ENCODE measurements around the gene RENBP. TPM values are rescaled to one million over a fixed set of nuclear protein-coding genes. Genes with fewer than 3 reads are reported as not detected.

Gene RENBP
- polyA plus RNA-seq, 3 donors = 2.7 to 125 (median 3.8) TPM

DNA sequence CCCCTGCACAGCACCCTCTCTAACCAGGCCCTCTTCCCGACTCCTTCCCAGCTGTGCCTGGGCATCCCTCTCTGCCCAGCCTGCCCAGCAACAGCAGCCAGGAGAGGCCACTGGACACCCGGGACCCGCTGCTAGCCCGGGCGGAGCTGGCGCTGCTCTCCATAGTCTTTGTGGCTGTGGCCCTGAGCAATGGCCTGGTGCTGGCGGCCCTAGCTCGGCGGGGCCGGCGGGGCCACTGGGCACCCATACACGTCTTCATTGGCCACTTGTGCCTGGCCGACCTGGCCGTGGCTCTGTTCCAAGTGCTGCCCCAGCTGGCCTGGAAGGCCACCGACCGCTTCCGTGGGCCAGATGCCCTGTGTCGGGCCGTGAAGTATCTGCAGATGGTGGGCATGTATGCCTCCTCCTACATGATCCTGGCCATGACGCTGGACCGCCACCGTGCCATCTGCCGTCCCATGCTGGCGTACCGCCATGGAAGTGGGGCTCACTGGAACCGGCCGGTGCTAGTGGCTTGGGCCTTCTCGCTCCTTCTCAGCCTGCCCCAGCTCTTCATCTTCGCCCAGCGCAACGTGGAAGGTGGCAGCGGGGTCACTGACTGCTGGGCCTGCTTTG lies 38.9 kb downstream of the RENBP start:
- no peak overlapping the region for H2AFZ ChIP-seq (ENCODE audit: insufficient read depth, low read depth, low read length, poor library complexity, severe bottlenecking)
- no peak overlapping the region for H3K4me3 ChIP-seq (replicated peaks in 1 of 3; ENCODE audit: low read depth in 2 of 3, low read length in 3 of 3)
- no peak overlapping the region for H3K4me2 ChIP-seq (replicated peaks; ENCODE audit: extremely low read depth, low read length, poor library complexity, severe bottlenecking)
- Mint-ChIP-seq H3K9me3 (peaks cover 0 to 8% (median 0%) of the 10 kb centered on the region in 7 donors), H3K4me1 (peaks cover 52% of the 10 kb centered on the region), H3K27me3 (ENCODE audit: low read depth in 3 of 3) (peaks cover 0 to 43% (median 3%) of the 10 kb centered on the region in 3 donors), H3K36me3 (peaks cover 5 to 24% of the 10 kb centered on the region in 2 donors), H3K4me3 (no peak overlapping the region), H3K27ac (peak overlapping the region in 1 of 7 donors; percentile 41)
- H3K36me3 ChIP-seq (replicated peaks in 1 of 2; ENCODE audit: control insufficient read depth in 1 of 2, insufficient read depth in 2 of 2, low read length in 2 of 2) = peaks cover 26 to 27% of the 10 kb centered on the region in 2 donors
- H3K27me3 ChIP-seq (ENCODE audit: control insufficient read depth in 2 of 2, insufficient read depth in 2 of 2, low read length in 2 of 2) = no peaks in the 10 kb centered on the region
- TF ChIP-seq, protein P1, sequence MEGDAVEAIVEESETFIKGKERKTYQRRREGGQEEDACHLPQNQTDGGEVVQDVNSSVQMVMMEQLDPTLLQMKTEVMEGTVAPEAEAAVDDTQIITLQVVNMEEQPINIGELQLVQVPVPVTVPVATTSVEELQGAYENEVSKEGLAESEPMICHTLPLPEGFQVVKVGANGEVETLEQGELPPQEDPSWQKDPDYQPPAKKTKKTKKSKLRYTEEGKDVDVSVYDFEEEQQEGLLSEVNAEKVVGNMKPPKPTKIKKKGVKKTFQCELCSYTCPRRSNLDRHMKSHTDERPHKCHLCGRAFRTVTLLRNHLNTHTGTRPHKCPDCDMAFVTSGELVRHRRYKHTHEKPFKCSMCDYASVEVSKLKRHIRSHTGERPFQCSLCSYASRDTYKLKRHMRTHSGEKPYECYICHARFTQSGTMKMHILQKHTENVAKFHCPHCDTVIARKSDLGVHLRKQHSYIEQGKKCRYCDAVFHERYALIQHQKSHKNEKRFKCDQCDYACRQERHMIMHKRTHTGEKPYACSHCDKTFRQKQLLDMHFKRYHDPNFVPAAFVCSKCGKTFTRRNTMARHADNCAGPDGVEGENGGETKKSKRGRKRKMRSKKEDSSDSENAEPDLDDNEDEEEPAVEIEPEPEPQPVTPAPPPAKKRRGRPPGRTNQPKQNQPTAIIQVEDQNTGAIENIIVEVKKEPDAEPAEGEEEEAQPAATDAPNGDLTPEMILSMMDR (IDR thresholded peaks at IDR 0.05) = no peak
- 80% methylated on average over 23 of the region's 32 CpGs for WGBS (ENCODE audit: insufficient coverage)
- no peak overlapping the region for H3K27ac ChIP-seq (ENCODE audit: low read depth in 1 of 2, low read length in 2 of 2)
- intact Hi-C loops (cut with micrococcal nuclease) = no loop called here
- peaks cover 46% of the 10 kb centered on the region for H4K20me1 ChIP-seq (ENCODE audit: insufficient read depth, low read length)
- H3K4me1 ChIP-seq (ENCODE audit: control insufficient read depth in 1 of 2, insufficient read depth in 2 of 2, low read length in 2 of 2) = peaks cover 47 to 51% of the 10 kb centered on the region in 2 donors
- no peaks in the 10 kb centered on the region for H3K79me2 ChIP-seq (ENCODE audit: insufficient read depth, low read length)
- DNase-seq = no peak
- no peaks in the 10 kb centered on the region for H3K9me3 ChIP-seq (replicated peaks in 1 of 2; ENCODE audit: control insufficient read depth in 1 of 2, insufficient read depth in 1 of 2, low read length in 2 of 2)
- H3K9ac ChIP-seq (ENCODE audit: insufficient read depth, low read length, poor library complexity, severe bottlenecking) = no peak overlapping the region

DNA sequence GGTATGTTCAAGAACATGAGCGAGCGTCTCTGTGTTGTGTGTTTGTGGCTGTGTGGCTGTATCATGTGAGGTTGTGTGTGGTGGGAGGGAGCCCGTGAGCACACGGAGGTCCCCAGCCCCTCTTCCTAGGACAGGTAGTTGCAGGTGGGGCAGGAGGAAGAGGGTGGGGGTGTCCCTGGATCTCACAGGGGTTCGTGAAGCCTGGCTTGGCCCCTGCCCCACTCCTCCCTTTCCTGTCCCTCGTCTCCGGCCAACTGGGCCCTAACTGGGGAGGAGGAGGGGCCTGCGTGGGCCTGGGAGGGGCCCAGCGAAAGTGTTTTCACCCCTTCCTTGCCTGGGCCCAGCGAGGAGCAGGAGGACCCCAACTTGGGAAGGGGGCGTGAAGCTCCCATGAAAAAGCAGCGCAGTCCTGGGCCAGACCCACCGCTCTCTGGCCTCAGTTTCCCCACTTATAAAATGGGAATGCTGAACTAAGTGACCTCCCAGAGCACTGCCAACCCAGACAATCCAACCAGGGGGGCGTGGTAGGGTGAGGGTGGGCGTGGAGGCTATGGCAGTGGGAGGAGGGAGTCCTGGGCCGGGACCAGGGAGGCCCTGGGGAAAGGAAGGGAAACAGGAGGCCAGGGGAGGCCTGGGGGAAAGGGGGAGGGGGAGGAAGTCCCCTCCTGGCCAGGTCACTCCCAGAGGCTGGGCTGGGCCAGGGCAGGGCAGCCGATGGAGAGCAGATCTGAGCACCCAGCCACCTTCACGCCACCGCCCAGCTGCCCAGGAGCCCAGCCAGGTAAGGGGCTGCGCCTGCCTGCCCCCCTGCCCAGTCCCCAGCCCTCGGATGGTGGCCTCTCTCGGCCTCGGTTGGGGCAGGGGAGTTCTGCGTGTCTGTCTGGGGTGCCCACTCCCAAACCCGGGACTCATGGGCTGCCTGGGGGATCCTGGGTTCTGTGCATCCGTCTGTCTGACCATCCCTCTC lies 40.2 kb downstream of the RENBP start, which contains the start of gene AVPR2:
Gene AVPR2, plus strand, starts transcription at position 683 of the 967 bp plus-strand sequence. CDS start 473 bp downstream, outside the sequence.
- H3K4me1 Mint-ChIP-seq = peaks cover 53% of the 10 kb centered on the region
- Histone ChIP-seq H3K4me3 (replicated peaks in 1 of 3; ENCODE audit: low read depth in 2 of 3, low read length in 3 of 3) (peak within 1 kb of the TSS in 1 of 3 experiments; percentile 50), H3K79me2 (ENCODE audit: insufficient read depth, low read length) (no peaks in the 10 kb centered on the region), H3K9ac (ENCODE audit: insufficient read depth, low read length, poor library complexity, severe bottlenecking) (no peak within 1 kb of the TSS), H3K9me3 (replicated peaks in 1 of 2; ENCODE audit: control insufficient read depth in 1 of 2, insufficient read depth in 1 of 2, low read length in 2 of 2) (no peaks in the 10 kb centered on the region), H3K27me3 (ENCODE audit: control insufficient read depth in 2 of 2, insufficient read depth in 2 of 2, low read length in 2 of 2) (no peaks in the 10 kb centered on the region), H4K20me1 (ENCODE audit: insufficient read depth, low read length) (peaks cover 33% of the 10 kb centered on the region), H3K4me2 (replicated peaks; ENCODE audit: extremely low read depth, low read length, poor library complexity, severe bottlenecking) (peak within 1 kb of the TSS; percentile 58), H2AFZ (ENCODE audit: insufficient read depth, low read depth, low read length, poor library complexity, severe bottlenecking) (no peak within 1 kb of the TSS), H3K36me3 (replicated peaks in 1 of 2; ENCODE audit: control insufficient read depth in 1 of 2, insufficient read depth in 2 of 2, low read length in 2 of 2) (peaks cover 15 to 17% of the 10 kb centered on the region in 2 donors), H3K27ac (ENCODE audit: low read depth in 1 of 2, low read length in 2 of 2) (peak within 1 kb of the TSS; percentile 41 to 46), H3K4me1 (ENCODE audit: control insufficient read depth in 1 of 2, insufficient read depth in 2 of 2, low read length in 2 of 2) (peaks cover 53 to 55% of the 10 kb centered on the region in 2 donors)
- intact Hi-C loops (cut with micrococcal nuclease) = no loop called here
- H3K4me3 Mint-ChIP-seq = peak within 1 kb of the TSS; percentile 41 to 72
- WGBS (ENCODE audit: insufficient coverage) = 16% methylated on average over 6 of the region's 26 CpGs
- H3K9me3 Mint-ChIP-seq = peaks cover 0 to 8% (median 0%) of the 10 kb centered on the region in 7 donors
- H3K27me3 Mint-ChIP-seq (ENCODE audit: low read depth in 3 of 3) = peaks cover 0 to 49% (median 3%) of the 10 kb centered on the region in 3 donors
- no peak for DNase-seq
- TF ChIP-seq, protein P1 (IDR thresholded peaks at IDR 0.05) = no peak
- peak within 1 kb of the TSS in 6 of 7 donors; percentile 37 to 88 (median 59) for H3K27ac Mint-ChIP-seq
- peaks cover 3 to 16% of the 10 kb centered on the region in 2 donors for H3K36me3 Mint-ChIP-seq

All from CD14-positive monocyte (primary cell).